Naive B cell (primary cell): ENCODE data around the gene COPS8. TPM values are rescaled to one million over a fixed set of nuclear protein-coding genes. Genes with fewer than 3 reads are reported as not detected.

ENCODE experiments used
- ATAC-seq, 2 donors: fragments of 150-1000 bp; cut with Tn5 transposase; 2 replicates each; pipeline ENCODE4 v1.10.0; 2021; ENCODE audit warnings: low read depth in 2 of 2, mild to moderate bottlenecking in 2 of 2, moderate library complexity in 2 of 2
- DNase-seq: peaks from one replicate; pipeline ENCODE4 v3.0.0; 2022
- H3K27ac Mint-ChIP-seq, 6 donors: one replicate each; pipeline ENCODE4 v1.8.0; 2020 to 2022; ENCODE audit warnings: mild to moderate bottlenecking in 6 of 6, mixed read lengths in 6 of 6, moderate library complexity in 5 of 6, inconsistent platforms in 2 of 6
- H3K27me3 Mint-ChIP-seq, 3 donors: one replicate each; pipeline ENCODE4 v1.8.0; 2021 to 2022; ENCODE audit warnings: mixed read lengths in 3 of 3, mild to moderate bottlenecking in 1 of 3
- H3K36me3 Mint-ChIP-seq, 2 donors: one replicate each; pipeline ENCODE4 v1.8.0; 2020 to 2022; ENCODE audit warnings: mixed read lengths in 2 of 2, inconsistent platforms in 1 of 2, mild to moderate bottlenecking in 1 of 2
- H3K4me1 Mint-ChIP-seq, 3 donors: one replicate each; pipeline ENCODE4 v1.8.0; 2020 to 2022; ENCODE audit warnings: mixed read lengths in 3 of 3, inconsistent platforms in 1 of 3, mild to moderate bottlenecking in 1 of 3, moderate library complexity in 1 of 3
- H3K4me3 Mint-ChIP-seq, 8 donors: one replicate each; pipeline ENCODE4 v1.8.0; 2020 to 2022; ENCODE audit warnings: mild to moderate bottlenecking in 8 of 8, mixed read lengths in 8 of 8, moderate library complexity in 8 of 8, inconsistent platforms in 2 of 8
- H3K9me3 Mint-ChIP-seq, 7 donors: one replicate each; pipeline ENCODE4 v1.8.0; 2020 to 2022; ENCODE audit warnings: mixed read lengths in 7 of 7, mild to moderate bottlenecking in 5 of 7, inconsistent platforms in 2 of 7, moderate library complexity in 1 of 7
- polyA plus RNA-seq, 6 donors: library from polyadenylated mRNA; unstranded; fragments of 300-500 nt; fragmentation: Illumina TruSeq; gene quantifications; one replicate each; pipeline ENCODE4 v1.2.3, GENCODE V29; 2021; ENCODE audit warnings: low read depth in 6 of 6

Gene COPS8
- polyA plus RNA-seq, 6 donors from 2014 or later, result 39.3 to 67.1 (median 54.6) TPM

- ATAC-seq, result no peak
Measured at GRCh38 chr2:237134321-237135230, 48.9 kb downstream of the COPS8 start.

GRCh38 chr2:237136824-237137223, 51.1 kb downstream of the COPS8 start:
- DNase-seq (no peak), ATAC-seq (no peak)
- Mint-ChIP-seq H3K4me1 (no peaks in the 10 kb centered on the region), H3K4me3 (no peak overlapping the region), H3K27me3 (peaks cover 0 to 1% (median 0%) of the 10 kb centered on the region in 3 donors), H3K9me3 (peaks cover 0 to 3% (median 0%) of the 10 kb centered on the region in 7 donors), H3K36me3 (no peaks in the 10 kb centered on the region), H3K27ac (no peak overlapping the region)

More at GRCh38 chr2:237134321-237135230, 48.9 kb downstream of the COPS8 start:
- Mint-ChIP-seq H3K4me1 (no peaks in the 10 kb centered on the region), H3K36me3 (no peaks in the 10 kb centered on the region), H3K4me3 (no peak overlapping the region), H3K27me3 (no peaks in the 10 kb centered on the region), H3K27ac (no peak overlapping the region), H3K9me3 (peaks cover 0 to 3% (median 0%) of the 10 kb centered on the region in 7 donors)
- no peak for DNase-seq

GRCh38 chr2:237137626-237138323, 52.1 kb downstream of the COPS8 start:
- no peak for ATAC-seq
- Mint-ChIP-seq H3K36me3 (no peaks in the 10 kb centered on the region), H3K4me3 (no peak overlapping the region), H3K9me3 (peaks cover 0 to 3% (median 0%) of the 10 kb centered on the region in 7 donors), H3K4me1 (no peaks in the 10 kb centered on the region), H3K27me3 (peaks cover 0 to 7% (median 0%) of the 10 kb centered on the region in 3 donors), H3K27ac (no peak overlapping the region)
- DNase-seq, result no peak

GRCh38 chr2:237139123-237139675, 53.5 kb downstream of the COPS8 start:
- Mint-ChIP-seq H3K36me3 (peaks cover 4 to 6% of the 10 kb centered on the region in 2 donors), H3K27ac (no peak overlapping the region), H3K27me3 (peaks cover under 1 to 10% (median 4%) of the 10 kb centered on the region in 3 donors), H3K4me3 (no peak overlapping the region), H3K9me3 (peaks cover 0 to 3% (median 0%) of the 10 kb centered on the region in 7 donors), H3K4me1 (no peaks in the 10 kb centered on the region)
- no peak for DNase-seq
- ATAC-seq, result no peak

GRCh38 chr2:237140689-237141285, 55.1 kb downstream of the COPS8 start:
- Mint-ChIP-seq H3K4me3 (no peak overlapping the region), H3K9me3 (peaks cover 1 to 11% (median 5%) of the 10 kb centered on the region in 7 donors), H3K27ac (no peak overlapping the region), H3K4me1 (no peaks in the 10 kb centered on the region), H3K27me3 (peaks cover 5 to 15% (median 14%) of the 10 kb centered on the region in 3 donors), H3K36me3 (peaks cover 11 to 14% of the 10 kb centered on the region in 2 donors)
- ATAC-seq, result no peak
- no peak for DNase-seq

GRCh38 chr2:237141571-237142051, 55.9 kb downstream of the COPS8 start:
- no peak overlapping the region for H3K27ac Mint-ChIP-seq
- H3K9me3 Mint-ChIP-seq, result peaks cover 5 to 19% (median 10%) of the 10 kb centered on the region in 7 donors
- DNase-seq, result no peak
- peaks cover 5 to 15% (median 14%) of the 10 kb centered on the region in 3 donors for H3K27me3 Mint-ChIP-seq
- no peak overlapping the region for H3K4me3 Mint-ChIP-seq
- no peaks in the 10 kb centered on the region for H3K4me1 Mint-ChIP-seq
- no peak for ATAC-seq
- peaks cover 11 to 22% of the 10 kb centered on the region in 2 donors for H3K36me3 Mint-ChIP-seq

GRCh38 chr2:237143118-237143517, 57.4 kb downstream of the COPS8 start:
- DNase-seq (no peak), ATAC-seq (no peak)
- Mint-ChIP-seq H3K9me3 (peaks cover 12 to 33% (median 22%) of the 10 kb centered on the region in 7 donors), H3K4me1 (no peaks in the 10 kb centered on the region), H3K36me3 (peaks cover 11 to 31% of the 10 kb centered on the region in 2 donors), H3K27ac (peak overlapping the region in 2 of 6 donors; percentile 23 to 39), H3K27me3 (peaks cover 5 to 15% (median 14%) of the 10 kb centered on the region in 3 donors), H3K4me3 (no peak overlapping the region)

- H3K27ac Mint-ChIP-seq, result peak overlapping the region in 2 of 6 donors; percentile 23 to 61
- DNase-seq, result no peak
- H3K27me3 Mint-ChIP-seq, result peaks cover 5 to 15% (median 14%) of the 10 kb centered on the region in 3 donors
- peaks cover 11 to 37% of the 10 kb centered on the region in 2 donors for H3K36me3 Mint-ChIP-seq
- H3K4me3 Mint-ChIP-seq, result no peak overlapping the region
- peaks cover 16 to 39% (median 28%) of the 10 kb centered on the region in 7 donors for H3K9me3 Mint-ChIP-seq
- ATAC-seq, result no peak
- H3K4me1 Mint-ChIP-seq, result no peaks in the 10 kb centered on the region
Measured at GRCh38 chr2:237143676-237144440, 58.2 kb downstream of the COPS8 start.

GRCh38 chr2:237144516-237144915, 58.8 kb downstream of the COPS8 start:
- Mint-ChIP-seq H3K27ac (no peak overlapping the region), H3K27me3 (peaks cover 5 to 15% (median 14%) of the 10 kb centered on the region in 3 donors), H3K4me1 (no peaks in the 10 kb centered on the region), H3K4me3 (no peak overlapping the region), H3K36me3 (peaks cover 11 to 37% of the 10 kb centered on the region in 2 donors), H3K9me3 (peaks cover 16 to 39% (median 28%) of the 10 kb centered on the region in 7 donors)
- ATAC-seq (no peak), DNase-seq (no peak)

GRCh38 chr2:237147317-237147716, 61.6 kb downstream of the COPS8 start:
- Mint-ChIP-seq H3K9me3 (peaks cover 16 to 39% (median 28%) of the 10 kb centered on the region in 7 donors), H3K36me3 (peaks cover 11 to 37% of the 10 kb centered on the region in 2 donors), H3K4me3 (no peak overlapping the region), H3K27me3 (peaks cover 5 to 14% (median 9%) of the 10 kb centered on the region in 3 donors), H3K27ac (no peak overlapping the region), H3K4me1 (no peaks in the 10 kb centered on the region)
- DNase-seq (no peak), ATAC-seq (no peak)

GRCh38 chr2:237148624-237149023, 62.9 kb downstream of the COPS8 start:
- peaks cover 10 to 37% of the 10 kb centered on the region in 2 donors for H3K36me3 Mint-ChIP-seq
- DNase-seq, result no peak

GRCh38 chr2:237149425-237149824, 63.7 kb downstream of the COPS8 start:
- H3K9me3 Mint-ChIP-seq, result peaks cover 12 to 34% (median 28%) of the 10 kb centered on the region in 7 donors
- no peak overlapping the region for H3K4me3 Mint-ChIP-seq
- DNase-seq (no peak), ATAC-seq (no peak)
- H3K27me3 Mint-ChIP-seq, result peaks cover 3 to 8% (median 7%) of the 10 kb centered on the region in 3 donors
- H3K27ac Mint-ChIP-seq, result peak overlapping the region in 1 of 6 donors; percentile 40
- peaks cover 2 to 31% of the 10 kb centered on the region in 2 donors for H3K36me3 Mint-ChIP-seq
- no peaks in the 10 kb centered on the region for H3K4me1 Mint-ChIP-seq

More at GRCh38 chr2:237148624-237149023, 62.9 kb downstream of the COPS8 start:
- peaks cover 5 to 14% (median 9%) of the 10 kb centered on the region in 3 donors for H3K27me3 Mint-ChIP-seq
- peaks cover 16 to 39% (median 28%) of the 10 kb centered on the region in 7 donors for H3K9me3 Mint-ChIP-seq
- no peak for ATAC-seq
- no peak overlapping the region for H3K4me3 Mint-ChIP-seq
- H3K27ac Mint-ChIP-seq, result no peak overlapping the region
- H3K4me1 Mint-ChIP-seq, result no peaks in the 10 kb centered on the region
